ENCODE measurements around the gene CDC42BPB.

GRCh38 chr14:103026988-103027387 is 30.4 kb downstream of the CDC42BPB start:
- TF ChIP-seq CTCF (IDR thresholded peaks at IDR 0.05; ENCODE audit: insufficient read depth, low read length, poor library complexity, severe bottlenecking) (no peak), EZH2phosphoT487 (conservative IDR thresholded peaks at IDR 0.05; ENCODE audit: low read length) (no peak)

Measured in SU-DHL-6 (cell line).